Right ventricle myocardium inferior (tissue), 1 donor: ENCODE results near the gene KDM4B. TPM values are rescaled to one million over a fixed set of nuclear protein-coding genes. Genes with fewer than 3 reads are reported as not detected.

Source experiments
- ATAC-seq: fragments of 200-7000 bp; cut with Tn5 transposase; one replicate; pipeline ENCODE4 v1.9.1; 2020; ENCODE audit warnings: mild to moderate bottlenecking, moderate library complexity
- DNase-seq: peaks from one replicate; pipeline ENCODE4 v3.0.0; 2021; ENCODE audit errors: missing footprints
- intact Hi-C: fragments of 100-400 bp; cut with DNase I; formaldehyde crosslinking; loops from one replicate; pipeline ENCODE4 v1.11.0; 2022
- total RNA-seq: library from RNA; stranded (reverse); fragmentation: NEBNext Ultra II Directional; extraction: Animal tissue kit (Norgen Biotek cat#: 25700); gene quantifications from one replicate; pipeline ENCODE4 v1.2.1, GENCODE V29; 2021
- donor health status: DM: no; HTN: yes; CAD: no; lungs with severe emphysema.

KDM4B gene
- total RNA-seq, 1 donor from 2014 or later = 38.6 TPM

DNA sequence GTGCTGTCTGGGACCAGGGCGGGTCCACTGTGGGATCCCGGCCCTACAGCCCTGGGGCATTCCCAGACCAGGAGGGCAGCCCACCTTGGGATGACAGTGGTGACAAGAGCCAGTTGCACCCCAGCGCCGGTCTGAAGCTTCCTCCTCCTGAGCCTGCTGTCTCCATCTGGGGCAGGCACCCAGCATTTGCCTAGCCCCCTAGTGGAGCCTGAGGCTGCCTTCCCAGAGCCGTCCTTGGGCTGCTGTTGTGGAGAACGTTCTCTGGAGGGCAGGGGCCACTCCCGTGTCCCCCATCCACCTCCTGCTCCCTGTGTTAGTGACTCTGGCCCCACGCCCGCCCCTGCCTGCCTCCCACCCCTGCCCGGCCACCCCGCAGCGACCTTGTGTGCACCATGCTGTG is 148.5 kb downstream of the KDM4B start:
- intact Hi-C loops = no loop called here
- DNase-seq (no peak), ATAC-seq (no peak)

DNA sequence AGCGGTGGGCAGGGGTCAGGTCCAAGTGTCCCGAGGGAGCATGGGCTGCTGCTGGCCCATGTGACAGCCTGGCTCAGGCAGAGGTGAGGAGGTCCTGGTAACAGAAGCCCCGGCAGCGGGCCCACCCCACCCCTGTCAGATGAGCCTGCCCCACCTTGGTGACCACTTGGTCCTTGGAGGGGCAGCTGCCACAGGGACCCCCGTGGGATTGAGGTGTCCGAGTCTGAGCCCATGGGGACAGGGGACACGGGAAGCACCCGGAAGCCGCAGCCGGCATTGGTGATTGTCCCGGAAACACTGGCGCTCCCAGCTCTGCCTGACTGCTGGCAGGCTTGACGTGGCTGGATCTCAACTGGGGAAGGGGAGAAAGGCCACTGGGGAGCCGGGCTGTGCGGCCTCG is 149.1 kb downstream of the KDM4B start:
- intact Hi-C loops = no loop called here
- ATAC-seq = no peak

DNA sequence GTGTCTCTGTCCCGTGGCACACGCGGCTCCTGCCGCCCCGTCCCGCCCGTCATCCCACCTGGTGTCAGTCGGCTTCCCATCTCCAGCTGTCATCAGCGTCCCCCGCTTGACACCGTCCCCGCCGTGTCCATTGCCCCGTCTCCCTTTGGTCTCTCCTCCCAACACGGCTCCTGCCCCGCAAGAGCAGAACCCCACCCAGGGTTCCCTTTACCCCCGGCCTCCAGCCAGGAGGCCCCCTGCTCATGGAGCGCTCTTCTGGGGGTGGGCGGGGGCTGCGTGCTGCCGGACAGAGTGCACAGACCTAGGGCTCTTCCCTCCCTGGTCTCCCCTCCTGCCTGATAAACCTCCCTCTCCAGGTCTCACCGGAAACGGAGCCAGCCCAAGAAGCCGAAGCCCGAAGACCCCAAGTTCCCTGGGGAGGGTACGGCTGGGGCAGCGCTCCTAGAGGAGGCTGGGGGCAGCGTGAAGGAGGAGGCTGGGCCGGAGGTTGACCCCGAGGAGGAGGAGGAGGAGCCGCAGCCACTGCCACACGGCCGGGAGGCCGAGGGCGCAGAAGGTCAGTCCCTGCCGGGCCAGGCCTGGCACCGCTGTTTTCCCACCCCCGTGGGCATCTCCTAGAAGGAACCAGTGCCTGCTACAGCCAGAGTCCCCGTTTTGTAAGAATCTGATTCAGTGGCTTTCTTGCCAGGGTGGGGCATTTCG is 150.5 kb downstream of the KDM4B start:
- intact Hi-C loops = no loop called here
- ATAC-seq (no peak), DNase-seq (no peak)

More for the DNA sequence above, 149.1 kb downstream of the KDM4B start:
- DNase-seq = no peak

DNA sequence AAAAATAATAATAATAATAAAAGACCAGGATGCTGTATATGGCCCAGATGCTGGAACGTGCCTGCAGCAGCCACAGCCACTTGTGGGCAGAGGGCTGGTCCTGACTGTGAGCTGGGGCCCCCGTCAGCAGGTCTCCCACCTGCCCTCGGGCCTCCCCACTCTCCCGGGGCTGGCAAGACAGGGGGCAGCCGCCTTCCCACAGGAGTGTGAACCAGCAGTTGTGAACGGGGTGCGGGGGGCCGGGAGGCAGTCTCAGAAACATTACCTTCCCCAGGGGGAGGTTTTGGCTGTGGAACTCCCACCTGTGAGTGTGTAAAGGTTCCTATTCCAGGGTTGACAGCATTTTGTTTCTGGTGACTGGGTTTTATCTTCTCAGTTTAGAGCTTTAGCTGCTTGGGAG is 151.4 kb downstream of the KDM4B start:
- no peak for ATAC-seq
- DNase-seq = no peak
- intact Hi-C loops = no loop called here

DNA sequence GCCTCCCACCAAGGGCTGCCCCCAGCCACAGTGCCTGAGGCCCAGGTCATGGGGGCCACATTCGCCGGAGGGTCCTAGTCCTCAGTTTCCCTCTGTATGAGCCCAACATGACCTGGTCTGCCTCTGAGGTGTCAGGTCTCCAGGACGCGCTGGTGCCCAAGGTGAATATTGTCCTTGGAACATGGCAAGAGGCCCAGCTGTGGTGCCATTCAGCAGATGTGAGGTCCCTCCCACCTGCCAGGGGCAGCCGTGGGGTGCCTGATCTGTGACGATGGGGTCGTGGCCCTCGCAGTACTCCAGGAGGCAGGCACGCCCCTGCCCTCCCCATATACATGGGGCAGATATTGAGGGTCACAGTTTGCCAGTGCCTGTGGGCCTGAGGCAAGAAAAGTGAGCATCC is 151.9 kb downstream of the KDM4B start:
- DNase-seq (no peak), ATAC-seq (no peak)
- intact Hi-C loops = no loop called here

DNA sequence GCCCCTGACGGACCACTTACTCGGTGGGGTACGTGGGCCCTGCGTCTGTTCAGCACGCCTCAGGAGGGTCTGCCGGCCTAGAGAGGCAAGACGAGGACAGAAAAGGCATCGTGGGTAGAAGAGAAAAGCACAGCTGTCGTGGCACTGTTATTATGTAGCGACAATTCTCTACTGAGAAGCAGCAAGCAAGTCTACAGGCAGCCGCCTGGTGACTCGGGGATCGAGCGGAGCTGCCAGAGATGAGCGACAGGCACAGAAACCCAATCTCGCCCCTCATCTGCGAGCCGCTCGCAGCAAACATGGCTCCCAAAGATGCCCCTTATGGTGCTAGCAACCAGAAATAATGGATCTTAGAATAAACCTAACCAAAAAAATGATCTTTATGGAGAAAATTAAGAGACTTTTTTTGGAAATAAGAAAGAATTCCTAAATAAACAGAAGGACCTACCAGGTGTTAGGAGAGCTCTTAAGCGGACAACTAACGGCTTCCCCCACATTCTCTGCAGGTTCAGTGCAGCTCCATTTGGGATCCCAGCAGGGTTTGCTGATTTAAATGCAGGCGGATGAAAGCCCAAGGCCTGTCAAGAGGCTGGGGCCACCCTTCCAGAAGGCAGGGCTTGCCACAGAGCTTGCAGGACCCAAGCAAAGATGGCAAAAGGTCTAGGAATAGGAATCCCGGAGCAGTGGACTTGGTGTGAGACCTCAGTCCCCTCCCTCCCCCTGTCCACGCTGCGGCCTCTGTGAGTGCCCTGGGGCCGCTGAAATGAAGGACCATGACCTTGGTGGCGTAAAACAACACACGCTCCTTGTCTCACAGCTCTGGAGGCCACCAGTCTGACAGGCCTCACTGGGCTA is 152.6 kb downstream of the KDM4B start:
- ATAC-seq = no peak
- intact Hi-C loops = no loop called here
- no peak for DNase-seq

- intact Hi-C loops = no loop called here
- DNase-seq = no peak
- ATAC-seq = no peak
Measured at GRCh38 chr19:5122121-5122400, 153.1 kb downstream of the KDM4B start.

- ATAC-seq = no peak
- DNase-seq = no peak
- intact Hi-C loops = no loop called here
Measured at GRCh38 chr19:5122671-5123409, 153.9 kb downstream of the KDM4B start.

GRCh38 chr19:5123646-5124045 is 154.7 kb downstream of the KDM4B start:
- intact Hi-C loops = no loop called here
- ATAC-seq = no peak
- no peak for DNase-seq

GRCh38 chr19:5124111-5124855 is 155.4 kb downstream of the KDM4B start:
- intact Hi-C loops = no loop called here
- ATAC-seq = no peak
- DNase-seq = no peak

DNA sequence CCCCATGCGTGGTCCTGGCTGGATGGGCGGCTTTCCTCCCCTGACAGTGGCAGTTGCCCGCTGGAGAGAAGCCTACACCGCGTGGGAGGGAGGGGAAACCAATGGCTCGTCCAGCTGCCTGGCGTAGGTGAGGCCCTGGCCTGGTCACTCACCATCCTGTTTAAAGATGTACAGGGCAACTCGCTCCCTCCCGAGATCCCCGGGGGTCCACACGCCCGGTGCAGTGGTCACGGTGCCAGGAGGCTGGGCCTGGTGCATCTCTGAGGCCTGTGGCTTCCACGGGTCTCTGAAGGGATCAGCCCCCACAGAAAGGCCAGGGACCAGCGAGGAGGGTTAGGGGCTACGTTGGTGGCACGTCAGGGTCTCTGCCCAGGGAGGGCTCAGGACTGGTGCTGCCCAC is 156.5 kb downstream of the KDM4B start:
- DNase-seq (no peak), ATAC-seq (no peak)
- intact Hi-C loops = no loop called here

DNA sequence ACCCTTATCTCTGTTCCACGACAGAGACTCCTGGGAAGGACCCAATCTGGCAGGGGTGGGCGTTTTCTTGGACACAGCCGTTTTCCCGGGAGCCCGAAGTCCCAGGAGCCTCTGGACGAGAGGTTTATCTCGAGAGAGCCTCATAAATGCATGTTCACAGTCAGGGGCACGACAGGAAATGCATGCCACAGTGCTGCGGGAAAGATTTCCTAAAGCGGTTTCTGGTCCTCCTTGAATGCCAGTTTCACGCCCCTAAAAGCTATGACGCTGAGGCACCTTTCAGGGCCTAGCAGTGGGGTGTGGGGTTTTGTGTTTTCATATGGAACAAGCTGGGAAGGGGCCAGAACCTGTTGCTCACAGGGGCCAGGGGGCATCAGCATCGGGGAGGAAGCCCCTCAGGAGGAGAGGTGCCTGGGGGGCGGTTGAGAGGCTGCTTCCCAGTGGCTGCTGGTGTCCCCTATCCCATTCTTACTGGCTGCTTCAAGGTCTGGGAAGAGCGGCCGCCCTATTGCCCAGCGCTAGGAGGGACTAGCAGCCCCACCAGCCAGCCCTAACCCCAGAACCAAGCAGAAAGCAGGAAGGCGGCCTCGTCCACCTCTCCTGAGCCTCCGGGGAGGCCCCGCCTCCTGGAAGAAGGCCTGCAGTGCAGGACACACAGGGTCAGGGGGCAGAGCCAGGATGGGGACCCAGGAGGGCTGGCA is 157.0 kb downstream of the KDM4B start:
- ATAC-seq (no peak), DNase-seq (no peak)
- intact Hi-C loops = no loop called here

DNA sequence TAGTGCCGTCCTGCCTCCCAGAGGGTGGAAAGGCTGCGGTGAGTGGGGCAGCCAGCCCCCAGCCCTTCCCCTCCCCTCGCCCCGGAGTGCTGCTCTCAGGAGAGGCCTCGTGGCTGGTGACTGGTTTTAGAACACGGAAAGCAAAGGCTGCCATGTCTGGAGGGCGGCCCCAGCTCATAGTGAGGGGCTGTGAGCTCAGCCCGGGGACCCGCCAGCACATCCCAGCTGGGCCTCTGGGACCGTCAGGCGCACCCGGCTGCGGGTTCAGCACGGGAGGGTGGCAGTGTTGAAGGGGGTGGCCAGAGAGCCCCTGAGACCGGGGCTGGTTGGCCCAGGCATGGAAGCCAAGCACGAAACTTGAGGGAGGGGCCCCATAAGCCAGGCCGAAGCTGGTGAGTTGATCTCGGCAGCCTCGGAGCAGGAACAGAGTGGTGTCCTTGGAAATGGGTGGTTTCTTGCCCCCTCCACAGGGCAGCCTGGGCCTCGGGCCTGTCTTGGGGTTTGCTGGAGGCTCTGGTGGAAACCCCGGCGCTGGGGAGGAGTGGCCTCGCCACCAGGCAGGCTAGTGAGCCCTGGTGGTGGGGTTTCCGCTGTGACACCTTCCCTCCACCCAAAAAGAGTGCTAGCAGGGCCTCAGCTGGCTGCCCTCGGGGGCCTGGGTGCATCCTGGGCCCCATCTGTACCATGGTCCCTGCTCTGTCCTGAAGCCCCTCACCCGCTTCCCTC is 157.7 kb downstream of the KDM4B start:
- intact Hi-C loops = no loop called here
- ATAC-seq (no peak), DNase-seq (no peak)

DNA sequence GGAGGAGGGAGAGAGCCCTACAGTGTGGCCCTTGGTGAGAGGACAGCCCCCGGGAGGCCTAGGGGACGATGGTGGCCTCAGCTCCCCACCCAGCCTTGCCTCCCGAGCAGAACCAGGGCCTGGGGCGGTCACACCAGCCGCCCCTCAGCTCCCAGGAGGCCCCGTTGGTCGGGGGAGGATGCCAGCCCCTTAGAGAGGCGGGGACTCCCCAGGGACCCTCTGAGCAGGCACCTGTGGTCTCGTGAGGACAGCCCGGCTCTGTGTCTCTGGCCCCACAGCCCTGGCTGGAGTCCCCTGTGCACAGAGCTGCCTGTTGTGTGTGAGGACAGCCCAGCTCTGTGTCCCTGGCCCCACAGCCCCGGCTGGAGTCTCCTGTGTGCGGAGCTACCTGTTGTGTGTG is 158.8 kb downstream of the KDM4B start:
- DNase-seq (no peak), ATAC-seq (no peak)
- intact Hi-C loops = no loop called here

- intact Hi-C loops = no loop called here
- DNase-seq (no peak), ATAC-seq (peak; percentile 89)
Measured at GRCh38 chr19:5128251-5128935, 159.5 kb downstream of the KDM4B start.

- intact Hi-C loops = no loop called here
- ATAC-seq (peak; percentile 26), DNase-seq (no peak)
Measured at GRCh38 chr19:5128936-5129389, 160.1 kb downstream of the KDM4B start.

GRCh38 chr19:5129691-5130090 is 160.8 kb downstream of the KDM4B start:
- intact Hi-C loops = no loop called here
- DNase-seq (no peak), ATAC-seq (no peak)
